IPS DF 4.7 (cell line): ENCODE measurements around the gene TRAF3.

Experiments
- DNase-seq: peaks from one replicate; pipeline ENCODE4 v3.0.0-alpha.2; 2013; ENCODE audit warnings: low spot score; ENCODE audit errors: extremely low read depth

TRAF3 gene

GRCh38 chr14:102907980-102908730 lies 130.9 kb downstream of the TRAF3 start:
- no peak for DNase-seq

GRCh38 chr14:102908766-102909455 lies 131.7 kb downstream of the TRAF3 start:
- DNase-seq, result no peak

GRCh38 chr14:102909462-102909861 lies 132.2 kb downstream of the TRAF3 start:
- no peak for DNase-seq

GRCh38 chr14:102909911-102910310 lies 132.7 kb downstream of the TRAF3 start:
- no peak for DNase-seq

- no peak for DNase-seq
Measured at GRCh38 chr14:102910442-102910841, 133.2 kb downstream of the TRAF3 start.

- DNase-seq, result no peak
Measured at GRCh38 chr14:102911541-102911951, 134.3 kb downstream of the TRAF3 start.

- DNase-seq, result no peak
Measured at GRCh38 chr14:102911991-102912761, 134.9 kb downstream of the TRAF3 start.

- DNase-seq, result no peak
Measured at GRCh38 chr14:102913341-102914211, 136.3 kb downstream of the TRAF3 start.

GRCh38 chr14:102914474-102915291 lies 137.4 kb downstream of the TRAF3 start:
- no peak for DNase-seq

GRCh38 chr14:102915292-102916110 lies 138.3 kb downstream of the TRAF3 start:
- no peak for DNase-seq

GRCh38 chr14:102916347-102917055 lies 139.3 kb downstream of the TRAF3 start:
- no peak for DNase-seq

- no peak for DNase-seq
Measured at GRCh38 chr14:102917056-102917385, 139.8 kb downstream of the TRAF3 start.

GRCh38 chr14:102917469-102918211 lies 140.4 kb downstream of the TRAF3 start:
- no peak for DNase-seq

GRCh38 chr14:102918438-102918837 lies 141.2 kb downstream of the TRAF3 start:
- no peak for DNase-seq

- DNase-seq, result no peak
Measured at GRCh38 chr14:102920273-102920997, 143.2 kb downstream of the TRAF3 start.

- no peak for DNase-seq
Measured at GRCh38 chr14:102920998-102921304, 143.7 kb downstream of the TRAF3 start.

GRCh38 chr14:102922490-102923200 lies 145.4 kb downstream of the TRAF3 start, which contains the start of gene AMN:
Gene AMN, plus strand, starts transcription at chr14:102922663. Its CDS starts 26 bp downstream, at chr14:102922689.
- DNase-seq, result no peak
